Measurements from ENCODE around the gene USP35.

DNA sequence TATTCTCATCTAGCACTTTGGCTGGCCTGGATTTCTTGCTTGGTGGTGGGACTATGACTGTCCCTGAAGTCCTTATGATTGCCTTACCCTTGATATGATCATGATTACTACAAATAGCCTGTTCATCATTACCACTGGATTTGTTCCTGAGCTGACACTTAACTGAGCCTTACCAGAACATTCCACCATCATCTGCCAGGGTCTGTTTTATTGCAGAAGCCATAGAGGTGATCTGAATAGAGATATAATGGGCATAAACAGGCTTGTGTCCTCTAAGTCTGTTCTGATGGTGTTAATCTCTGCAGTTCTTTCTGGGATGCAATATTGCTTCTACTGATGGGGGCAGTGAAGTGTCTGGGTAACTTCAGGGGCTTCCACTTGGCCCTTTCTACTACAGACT is 36.9 kb upstream of the USP35 start:
- TF ChIP-seq, protein P1, sequence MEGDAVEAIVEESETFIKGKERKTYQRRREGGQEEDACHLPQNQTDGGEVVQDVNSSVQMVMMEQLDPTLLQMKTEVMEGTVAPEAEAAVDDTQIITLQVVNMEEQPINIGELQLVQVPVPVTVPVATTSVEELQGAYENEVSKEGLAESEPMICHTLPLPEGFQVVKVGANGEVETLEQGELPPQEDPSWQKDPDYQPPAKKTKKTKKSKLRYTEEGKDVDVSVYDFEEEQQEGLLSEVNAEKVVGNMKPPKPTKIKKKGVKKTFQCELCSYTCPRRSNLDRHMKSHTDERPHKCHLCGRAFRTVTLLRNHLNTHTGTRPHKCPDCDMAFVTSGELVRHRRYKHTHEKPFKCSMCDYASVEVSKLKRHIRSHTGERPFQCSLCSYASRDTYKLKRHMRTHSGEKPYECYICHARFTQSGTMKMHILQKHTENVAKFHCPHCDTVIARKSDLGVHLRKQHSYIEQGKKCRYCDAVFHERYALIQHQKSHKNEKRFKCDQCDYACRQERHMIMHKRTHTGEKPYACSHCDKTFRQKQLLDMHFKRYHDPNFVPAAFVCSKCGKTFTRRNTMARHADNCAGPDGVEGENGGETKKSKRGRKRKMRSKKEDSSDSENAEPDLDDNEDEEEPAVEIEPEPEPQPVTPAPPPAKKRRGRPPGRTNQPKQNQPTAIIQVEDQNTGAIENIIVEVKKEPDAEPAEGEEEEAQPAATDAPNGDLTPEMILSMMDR (IDR thresholded peaks at IDR 0.05) = no peak
- no peak for TF ChIP-seq EZH2 (IDR thresholded peaks at IDR 0.05; ENCODE audit: borderline replicate concordance, insufficient read depth, low read depth, low read length, poor library complexity, severe bottlenecking)
